GM21717 (cell line): ENCODE measurements around the gene TPCN1.

Experiments used
- ATAC-seq: cut with Tn5 transposase; IDR thresholded peaks from one replicate; pipeline ENCODE4 v1.9.1; 2021; ENCODE audit warnings: mild to moderate bottlenecking, moderate library complexity; ENCODE audit not compliant: unreplicated experiment

The TPCN1 gene

DNA sequence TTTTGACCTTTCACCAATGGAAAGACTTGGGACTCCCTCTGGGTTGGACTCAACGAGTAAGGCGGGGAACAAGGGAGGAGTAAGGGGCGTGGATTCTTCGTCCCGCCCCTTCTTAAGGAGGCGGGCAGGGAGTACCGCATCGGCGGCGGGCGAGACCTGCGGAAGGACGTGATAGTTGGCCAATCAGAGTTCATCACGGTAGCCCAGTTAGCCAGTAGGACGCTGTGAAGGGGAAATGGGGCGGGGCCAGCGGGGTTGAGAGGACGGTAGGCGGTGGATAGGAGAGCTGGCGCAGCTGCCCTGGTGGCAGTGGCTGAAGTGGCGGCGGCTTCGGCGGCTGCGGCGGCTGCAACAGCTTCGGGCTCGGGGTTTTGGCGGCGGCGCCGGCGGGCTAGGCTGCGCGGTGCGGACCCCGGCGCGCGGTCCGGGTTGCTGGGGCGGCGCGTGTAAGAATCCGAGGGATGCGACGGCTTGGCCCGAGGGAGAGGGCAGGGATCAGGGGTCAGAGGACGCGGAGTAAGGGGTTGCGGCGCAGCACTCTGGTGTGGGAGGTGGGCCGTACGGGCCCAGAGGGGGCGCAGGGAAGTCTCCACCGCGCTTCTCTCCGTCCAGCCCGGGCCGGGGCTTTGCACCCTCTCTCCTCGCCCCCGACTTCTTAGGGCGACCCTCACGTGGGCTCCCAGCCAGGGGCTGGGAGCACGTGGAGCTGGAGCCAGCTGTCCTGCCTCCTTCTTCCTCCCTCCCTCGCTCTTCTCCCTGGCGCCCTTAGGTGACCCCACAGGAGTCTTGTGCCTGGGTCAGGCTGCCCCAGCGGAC lies at the start of gene TPCN1:
Gene TPCN1, plus strand, starts transcription at position 284 of the 816 bp plus-strand sequence. CDS start 5,389 bp downstream, outside the sequence.
- ATAC-seq = peak; percentile 89

DNA sequence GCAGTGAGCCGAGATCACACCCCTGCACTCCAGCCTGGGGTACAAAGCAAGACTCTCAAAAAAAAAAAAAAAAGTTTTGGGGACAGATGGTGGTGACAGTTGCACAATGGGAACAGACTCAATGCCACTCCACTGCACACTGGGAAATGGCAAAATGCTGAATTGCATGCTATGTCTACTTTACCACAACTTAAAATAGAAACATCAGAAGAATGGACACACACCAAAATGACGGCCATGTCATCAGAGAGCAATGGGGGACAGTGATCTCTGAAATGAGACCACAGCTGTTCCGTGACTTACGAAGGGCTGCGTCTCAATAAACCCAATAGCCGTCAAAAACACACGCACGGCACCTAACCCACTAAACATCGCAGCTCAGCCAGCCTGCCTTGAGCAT lies 49.7 kb upstream of the TPCN1 start:
- no peak for ATAC-seq

DNA sequence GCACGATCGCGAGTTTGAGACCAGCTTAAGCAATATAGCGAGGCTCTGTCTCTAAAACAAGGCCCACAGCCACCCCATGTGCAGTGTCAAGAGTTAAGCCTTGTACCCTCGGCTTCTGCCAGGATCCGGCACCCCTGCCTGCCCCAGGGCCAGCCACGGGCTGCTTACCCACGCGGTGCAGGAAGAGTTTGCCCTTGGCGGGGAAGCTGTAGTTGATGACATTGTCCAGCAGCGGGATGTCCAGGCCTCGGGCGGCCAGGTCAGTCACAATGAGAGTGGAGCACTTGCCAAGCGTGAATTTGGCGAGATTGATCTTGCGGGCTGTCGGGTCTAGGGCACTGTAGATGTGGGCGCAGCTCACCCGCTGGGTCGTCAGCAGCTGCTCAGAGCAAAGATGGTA lies 49.1 kb upstream of the TPCN1 start:
- ATAC-seq = no peak

GRCh38 chr12:113173081-113173698 lies 48.1 kb upstream of the TPCN1 start:
- ATAC-seq = no peak

DNA sequence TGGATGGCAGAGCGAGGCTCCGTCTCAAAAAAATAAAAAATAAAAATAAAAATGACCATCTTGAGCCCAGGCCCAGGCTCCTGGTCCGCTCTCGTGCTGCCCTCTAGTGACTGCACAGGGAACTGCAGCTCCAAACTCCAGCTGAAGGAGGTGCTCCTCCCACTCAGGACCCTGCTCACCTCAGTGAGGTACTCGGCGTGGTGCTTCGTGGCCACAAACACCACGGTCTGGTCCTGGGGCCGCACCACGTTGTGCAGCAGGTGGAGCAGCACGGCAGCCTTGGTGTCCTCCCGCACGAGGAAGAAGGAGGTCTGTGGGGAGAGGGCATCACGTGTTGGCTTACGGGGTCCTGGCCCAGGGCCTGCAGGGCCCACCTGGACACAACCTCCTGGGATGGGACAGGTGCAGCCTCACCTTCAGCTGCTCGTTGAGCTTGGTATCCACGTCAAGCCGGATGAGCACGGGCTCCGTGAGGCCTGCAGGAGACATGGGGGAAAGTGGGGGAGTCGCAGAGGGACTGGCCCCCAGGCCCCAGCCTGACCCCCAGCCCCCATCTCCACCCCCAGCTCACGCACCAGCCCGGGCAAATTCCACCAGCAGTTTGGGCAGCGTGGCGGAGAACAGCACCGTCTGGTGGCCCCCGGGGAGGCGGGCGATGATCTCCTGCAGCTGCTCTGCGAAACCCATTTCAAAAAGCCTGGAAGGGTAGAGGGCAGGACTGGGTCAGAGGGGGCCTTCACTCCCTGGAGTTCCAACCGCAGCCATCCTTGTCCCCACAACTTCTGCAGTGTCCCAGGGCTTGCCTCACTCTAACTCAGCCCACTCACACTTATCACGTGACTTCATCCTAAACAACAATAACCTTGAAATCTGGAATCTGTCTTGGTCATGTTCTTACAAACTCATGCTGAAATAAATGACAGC lies 46.5 kb upstream of the TPCN1 start:
- no peak for ATAC-seq

DNA sequence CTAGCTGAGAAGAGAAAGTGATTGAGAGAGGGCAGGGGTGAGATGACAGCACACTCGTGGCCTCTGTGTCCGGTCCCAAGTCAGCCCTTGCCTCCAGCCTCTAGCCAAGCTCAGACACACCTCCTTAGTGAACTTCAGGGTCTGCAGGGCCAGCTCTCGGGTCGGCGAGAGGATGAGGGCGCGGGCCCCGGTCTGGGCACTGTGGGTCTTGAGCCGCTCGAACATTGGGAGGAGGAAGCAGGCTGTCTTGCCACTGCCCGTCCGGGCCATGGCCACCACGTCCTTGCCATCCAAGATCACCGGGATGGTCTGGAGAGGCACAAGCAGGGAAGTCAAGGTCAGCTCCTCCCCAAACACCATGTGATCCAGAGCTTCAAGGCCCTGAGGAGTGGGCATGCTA lies 42.2 kb upstream of the TPCN1 start:
- ATAC-seq = no peak

DNA sequence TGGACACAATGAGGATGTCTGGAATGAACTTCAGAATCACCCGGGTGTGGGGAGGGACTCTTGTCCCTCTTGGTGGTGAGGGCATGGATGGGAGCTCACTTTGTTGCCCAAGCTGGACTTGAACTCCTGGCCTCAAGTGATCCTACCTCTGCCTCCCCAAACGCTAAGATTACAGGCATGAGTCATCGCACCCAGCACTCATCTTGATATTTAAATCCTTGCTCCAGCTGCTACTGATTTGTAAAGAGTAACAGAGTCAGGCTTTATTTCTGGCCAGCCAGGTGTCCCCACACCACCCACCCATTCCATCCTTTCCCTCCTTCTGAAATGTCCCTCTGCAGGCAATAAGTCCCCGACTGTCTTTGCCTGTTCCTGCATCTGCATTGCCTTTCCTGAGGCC lies 40.9 kb upstream of the TPCN1 start:
- ATAC-seq = no peak

- no peak for ATAC-seq
Observed at GRCh38 chr12:113181975-113182374, 39.3 kb upstream of the TPCN1 start.

GRCh38 chr12:113183030-113183589 lies 38.2 kb upstream of the TPCN1 start:
- ATAC-seq = no peak

GRCh38 chr12:113184098-113184899 lies 37.0 kb upstream of the TPCN1 start:
- ATAC-seq = peak; percentile 42

DNA sequence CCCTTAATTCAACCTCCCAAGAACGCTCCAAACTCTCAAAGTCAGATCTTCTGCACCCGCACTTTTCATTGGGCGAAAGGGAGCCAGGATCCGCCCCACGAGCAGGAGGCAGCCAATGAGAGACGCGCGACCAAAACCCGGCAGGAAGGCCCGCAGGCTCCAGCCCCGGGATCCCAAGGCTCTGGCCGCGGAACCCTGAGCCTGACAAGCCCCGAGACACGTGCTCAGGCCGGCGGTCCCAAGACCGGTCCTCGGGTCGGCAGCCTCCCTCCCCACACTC lies 36.4 kb upstream of the TPCN1 start:
- ATAC-seq = peak; percentile 87

DNA sequence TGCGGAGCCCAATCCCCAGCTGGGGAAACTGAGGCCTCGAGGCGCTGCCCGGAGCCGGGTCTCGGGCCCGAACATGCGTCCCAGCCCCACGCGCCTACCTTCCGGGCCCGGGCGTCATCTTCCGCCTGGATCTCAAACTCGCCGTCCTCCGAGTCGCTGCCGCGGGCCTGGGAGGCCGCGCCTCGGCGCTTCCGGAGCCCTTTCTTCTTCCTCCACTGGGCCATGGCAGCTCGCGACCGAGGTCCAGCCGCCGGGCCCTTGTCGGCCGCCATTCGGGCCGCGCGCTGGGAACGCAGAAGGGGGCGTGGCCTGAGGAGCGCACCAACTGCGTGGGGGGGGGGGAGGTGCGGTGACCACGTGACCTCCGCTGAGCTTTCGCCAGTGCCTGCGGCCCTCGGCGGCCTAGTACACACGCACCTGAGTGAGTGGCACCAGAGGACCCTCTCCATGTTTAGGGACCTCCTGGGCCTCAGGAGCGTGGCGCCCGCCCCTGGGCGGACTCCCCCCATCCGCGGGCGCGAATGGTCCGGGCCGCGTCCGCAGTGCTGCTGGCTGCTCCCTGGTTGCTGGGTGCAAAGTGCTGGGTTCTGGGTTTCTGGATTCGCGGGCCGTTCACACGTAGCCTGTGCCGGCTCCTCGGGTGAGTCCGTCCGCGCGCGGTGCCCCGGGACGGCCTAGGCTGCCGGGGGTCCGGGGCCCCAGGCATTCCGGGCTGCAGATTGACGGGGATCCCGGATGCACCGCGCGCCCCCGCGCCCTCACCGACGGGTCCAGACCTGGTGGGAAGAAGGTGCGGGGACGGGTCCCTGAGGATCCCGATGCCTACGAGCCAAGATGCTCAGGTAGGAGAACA lies 35.9 kb upstream of the TPCN1 start, which contains the start of the genes DDX54 and RITA1:
Gene DDX54, minus strand, starts transcription at position 299 of the 853 bp plus-strand sequence. Its CDS starts 27 bp downstream, at position 272.
Gene RITA1, plus strand, starts transcription at position 542 of the 853 bp plus-strand sequence. CDS start 1,026 bp downstream, outside the sequence.
- ATAC-seq = peak; percentile 47

DNA sequence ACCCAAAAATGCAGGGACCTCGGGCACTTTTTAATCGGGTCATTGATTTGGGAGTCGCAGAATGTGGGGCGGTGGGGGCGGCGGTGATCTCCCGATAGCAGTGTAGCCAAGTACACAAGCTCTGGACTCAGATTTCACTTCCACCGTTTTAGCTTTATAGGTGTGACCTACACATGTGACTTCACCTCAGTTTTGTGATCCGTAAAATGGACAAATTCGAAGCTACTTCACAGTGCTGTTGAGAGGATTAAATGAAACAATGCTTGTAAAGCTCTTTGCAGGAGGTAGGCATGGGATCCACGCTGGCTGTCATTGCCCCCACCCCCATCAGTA lies 35.3 kb upstream of the TPCN1 start:
- ATAC-seq = peak; percentile 1

DNA sequence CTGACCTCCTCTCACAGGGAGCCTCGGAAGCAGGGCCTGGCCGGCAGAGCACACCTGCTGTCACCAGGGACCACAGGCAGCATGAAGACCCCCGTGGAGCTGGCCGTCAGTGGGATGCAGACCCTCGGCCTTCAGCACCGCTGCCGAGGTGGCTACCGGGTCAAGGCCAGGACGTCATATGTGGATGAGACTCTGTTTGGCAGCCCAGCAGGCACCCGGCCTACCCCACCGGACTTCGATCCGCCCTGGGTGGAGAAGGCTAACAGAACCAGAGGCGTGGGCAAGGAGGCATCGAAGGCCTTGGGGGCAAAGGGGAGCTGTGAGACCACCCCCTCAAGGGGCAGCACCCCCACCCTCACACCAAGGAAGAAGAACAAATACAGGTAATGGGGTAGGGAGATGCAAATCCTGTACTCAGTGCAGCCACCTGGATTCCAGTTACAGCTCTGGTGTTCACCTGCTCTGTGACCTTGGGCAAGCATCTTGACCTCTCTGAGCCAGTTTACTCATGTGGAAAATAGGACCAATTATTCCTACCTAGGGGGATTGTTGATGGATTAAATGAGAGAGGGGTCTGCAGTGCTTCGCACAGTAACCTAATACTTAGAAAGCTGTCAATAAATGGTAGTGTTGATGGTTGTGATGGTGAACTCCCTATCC lies 34.5 kb upstream of the TPCN1 start:
- ATAC-seq = no peak

DNA sequence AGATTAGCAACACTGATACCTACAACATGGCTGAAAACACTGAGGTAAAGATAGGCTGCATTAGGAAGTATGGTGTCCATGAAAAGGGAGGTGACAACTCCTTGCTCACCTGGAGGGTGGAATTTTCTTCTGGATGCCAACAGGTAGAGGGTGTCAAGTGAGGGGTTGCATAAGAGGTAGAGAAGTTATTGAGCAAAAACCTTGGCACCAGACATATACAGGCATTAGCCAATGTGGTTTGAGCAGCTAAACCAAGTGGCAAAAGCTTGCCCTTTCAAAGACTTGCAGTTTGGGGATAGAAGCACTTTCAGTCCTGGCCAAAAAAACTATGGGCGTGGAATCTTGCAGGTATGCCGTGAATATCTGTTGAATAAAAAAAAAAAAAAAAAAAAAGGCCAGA lies 31.9 kb upstream of the TPCN1 start:
- no peak for ATAC-seq

DNA sequence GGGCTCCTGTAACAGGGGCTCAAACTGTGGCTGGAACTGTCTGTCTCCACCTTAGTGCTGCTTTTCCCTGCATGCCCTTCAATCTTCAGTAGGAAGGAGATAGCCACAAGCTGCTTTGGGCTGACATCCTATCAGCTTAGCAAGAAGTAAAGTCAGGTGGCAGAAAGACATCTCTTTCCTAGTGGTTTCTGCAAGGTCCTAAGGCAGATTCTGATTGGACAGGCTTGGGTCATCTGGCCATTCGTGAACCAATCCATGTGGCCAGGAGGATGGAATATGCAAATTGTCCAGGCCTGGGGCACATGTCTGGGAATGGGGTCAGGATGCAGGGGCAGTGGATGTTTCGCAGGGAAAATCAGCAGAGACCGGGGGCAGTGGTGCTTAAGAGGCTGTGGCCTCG lies 30.5 kb upstream of the TPCN1 start:
- ATAC-seq = no peak

- ATAC-seq = no peak
Observed at GRCh38 chr12:113191227-113191626, 30.0 kb upstream of the TPCN1 start.

DNA sequence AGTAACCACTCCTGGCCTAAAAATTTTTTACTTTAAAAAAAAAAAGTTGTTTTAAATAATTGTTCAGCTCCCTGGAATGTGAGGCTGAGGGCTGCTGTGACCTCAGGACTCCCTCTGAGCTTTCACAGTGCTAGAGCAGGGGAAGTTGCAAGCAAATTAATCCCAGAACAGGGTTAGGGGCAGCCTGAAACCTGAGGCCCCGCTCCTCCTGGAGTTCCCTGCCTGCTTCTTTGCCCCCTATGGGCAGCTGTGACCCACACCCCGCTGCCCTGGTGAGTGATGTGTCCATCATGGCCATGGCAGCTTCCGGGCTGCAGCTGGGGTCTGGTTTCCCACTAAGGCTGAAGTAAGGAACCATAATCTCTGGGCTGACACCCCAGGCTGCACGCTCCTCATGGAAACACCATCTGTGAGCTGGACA lies 26.3 kb upstream of the TPCN1 start:
- ATAC-seq = no peak

DNA sequence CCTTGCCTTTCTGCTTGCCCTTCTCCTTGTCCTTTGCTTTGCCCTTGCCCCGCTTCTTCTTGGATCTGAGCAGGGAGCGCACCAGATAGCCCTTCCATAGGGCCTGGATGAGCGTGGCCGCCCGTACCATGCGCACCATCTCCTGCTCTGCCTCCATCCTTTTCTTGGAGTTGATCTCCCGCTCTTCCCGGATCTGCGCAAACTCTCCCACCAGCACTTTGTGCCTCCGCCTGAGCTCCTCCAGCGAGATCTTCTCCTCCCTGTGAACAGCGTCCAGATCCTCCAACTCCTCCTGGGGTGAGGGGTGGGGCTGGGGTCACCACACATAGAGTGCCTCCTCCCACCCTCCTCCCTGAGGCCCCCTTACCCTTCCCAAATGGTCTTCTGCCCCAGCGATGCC lies 25.7 kb upstream of the TPCN1 start:
- ATAC-seq = no peak
